ENCODE data around the gene CDH23. TPM values are rescaled to one million over a fixed set of nuclear protein-coding genes. Genes with fewer than 3 reads are reported as not detected.

Gene CDH23
- total and polyA plus RNA-seq, 8 donors, result 3.4 to 64.6 (median 9.9) TPM

DNA sequence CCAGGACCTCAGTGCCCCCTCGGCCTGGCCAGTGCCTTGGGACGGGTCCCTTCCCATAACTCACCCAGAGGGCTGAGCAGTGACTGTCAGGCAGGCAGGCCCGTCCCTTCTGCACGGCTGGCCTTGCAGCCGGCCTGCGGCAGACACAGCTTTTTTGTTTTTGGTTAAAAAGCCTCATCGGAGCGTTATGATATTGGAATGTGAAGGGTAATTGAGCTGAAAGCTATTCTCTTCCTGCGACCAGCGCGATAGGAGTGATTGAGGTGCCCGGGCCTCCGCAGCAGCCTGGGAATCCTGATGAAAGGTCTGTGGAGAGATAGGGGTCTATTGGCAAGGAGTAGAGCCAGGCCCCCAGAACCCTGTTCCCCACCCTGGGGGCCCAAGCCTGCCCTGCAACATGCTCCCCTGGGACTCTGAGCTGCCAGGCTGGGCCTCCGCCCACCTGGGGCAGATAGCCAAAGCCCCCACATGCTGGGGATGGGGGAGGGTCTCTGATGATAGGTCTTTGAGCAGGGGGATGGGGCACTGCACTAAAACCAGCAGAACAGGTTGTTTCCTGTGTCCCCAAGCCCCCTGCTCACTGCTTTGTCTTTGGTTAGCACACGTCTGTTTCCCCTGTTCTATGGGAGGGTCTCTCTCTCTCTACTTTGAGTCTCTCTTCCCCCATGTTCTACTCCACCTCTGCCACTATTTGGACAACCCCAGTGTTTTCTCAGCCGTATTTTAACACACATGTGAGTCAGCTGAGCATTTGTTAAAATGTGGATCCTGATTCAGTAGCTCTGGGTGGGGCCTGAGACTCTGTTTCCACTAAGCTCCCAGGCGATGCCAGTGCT lies 131.9 kb downstream of the CDH23 start:
- Histone ChIP-seq H3K9me3 (no peaks in the 10 kb centered on the region), H3K4me1 (no peaks in the 10 kb centered on the region), H3K27me3 (no peaks in the 10 kb centered on the region), H3K27ac (no peak overlapping the region), H3K4me3 (no peak overlapping the region), H3K36me3 (no peaks in the 10 kb centered on the region)
- 80 to 82% methylated on average over 17 of the region's 17 CpGs for WGBS, 2 donors
- ATAC-seq, result no peak
- no peak for FAIRE-seq
- TF ChIP-seq, protein P1, sequence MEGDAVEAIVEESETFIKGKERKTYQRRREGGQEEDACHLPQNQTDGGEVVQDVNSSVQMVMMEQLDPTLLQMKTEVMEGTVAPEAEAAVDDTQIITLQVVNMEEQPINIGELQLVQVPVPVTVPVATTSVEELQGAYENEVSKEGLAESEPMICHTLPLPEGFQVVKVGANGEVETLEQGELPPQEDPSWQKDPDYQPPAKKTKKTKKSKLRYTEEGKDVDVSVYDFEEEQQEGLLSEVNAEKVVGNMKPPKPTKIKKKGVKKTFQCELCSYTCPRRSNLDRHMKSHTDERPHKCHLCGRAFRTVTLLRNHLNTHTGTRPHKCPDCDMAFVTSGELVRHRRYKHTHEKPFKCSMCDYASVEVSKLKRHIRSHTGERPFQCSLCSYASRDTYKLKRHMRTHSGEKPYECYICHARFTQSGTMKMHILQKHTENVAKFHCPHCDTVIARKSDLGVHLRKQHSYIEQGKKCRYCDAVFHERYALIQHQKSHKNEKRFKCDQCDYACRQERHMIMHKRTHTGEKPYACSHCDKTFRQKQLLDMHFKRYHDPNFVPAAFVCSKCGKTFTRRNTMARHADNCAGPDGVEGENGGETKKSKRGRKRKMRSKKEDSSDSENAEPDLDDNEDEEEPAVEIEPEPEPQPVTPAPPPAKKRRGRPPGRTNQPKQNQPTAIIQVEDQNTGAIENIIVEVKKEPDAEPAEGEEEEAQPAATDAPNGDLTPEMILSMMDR (IDR thresholded peaks at IDR 0.05), result no peak
- intact Hi-C loops (cut with DNase I), result no loop called here
- DNase-seq, result no peak

DNA sequence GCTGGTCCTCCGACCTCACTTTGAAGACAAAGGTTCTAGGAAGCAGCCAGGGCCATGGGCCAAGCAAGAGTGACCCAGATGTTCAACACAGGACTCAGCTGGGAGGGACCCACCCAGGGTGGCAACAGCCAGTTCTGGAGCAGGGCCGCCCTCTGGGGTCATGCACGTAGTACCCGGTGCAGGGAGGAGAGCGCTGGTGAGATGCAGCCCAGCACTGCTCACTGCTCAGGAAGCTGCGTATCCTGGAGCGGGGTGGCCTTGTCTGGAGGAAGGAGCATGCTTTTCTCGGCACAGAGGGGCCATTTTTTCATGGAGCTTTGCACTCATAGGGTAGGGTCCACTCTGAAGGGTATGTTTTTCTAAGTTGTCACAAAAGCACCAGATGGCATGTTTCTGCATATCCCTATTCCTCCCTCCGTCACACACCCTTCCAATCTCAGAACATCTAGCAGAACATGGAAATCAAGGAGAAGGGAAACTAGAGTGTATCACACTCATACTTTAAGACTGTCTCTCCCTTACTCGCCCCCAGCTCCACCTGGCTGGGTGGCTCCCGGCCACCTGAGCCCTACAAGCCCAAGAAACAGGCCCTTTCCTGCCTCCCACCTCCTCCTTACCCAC lies 132.6 kb downstream of the CDH23 start:
- ATAC-seq, result no peak
- no peak for FAIRE-seq
- no peaks in the 10 kb centered on the region for H3K4me1 ChIP-seq
- intact Hi-C loops (cut with DNase I), result no loop called here
- H3K9me3 ChIP-seq, result no peaks in the 10 kb centered on the region
- no peaks in the 10 kb centered on the region for H3K36me3 ChIP-seq
- 85 to 87% methylated on average over 11 of the region's 11 CpGs for WGBS, 2 donors
- TF ChIP-seq, protein P1 (IDR thresholded peaks at IDR 0.05), result no peak
- H3K27ac ChIP-seq, result no peak overlapping the region
- no peak overlapping the region for H3K4me3 ChIP-seq
- DNase-seq, result no peak
- no peaks in the 10 kb centered on the region for H3K27me3 ChIP-seq

- Histone ChIP-seq H3K4me3 (no peak overlapping the region), H3K27ac (no peak overlapping the region), H3K4me1 (no peaks in the 10 kb centered on the region), H3K36me3 (no peaks in the 10 kb centered on the region), H3K27me3 (no peaks in the 10 kb centered on the region), H3K9me3 (no peaks in the 10 kb centered on the region)
- DNase-seq (no peak), FAIRE-seq (no peak), ATAC-seq (no peak)
- intact Hi-C loops (cut with DNase I), result no loop called here
- TF ChIP-seq, protein P1 (IDR thresholded peaks at IDR 0.05), result no peak
- 83 to 89% methylated on average over 4 of the region's 4 CpGs for WGBS, 2 donors
Observed at GRCh38 chr10:71530781-71531180, 134.1 kb downstream of the CDH23 start.

- intact Hi-C loops (cut with DNase I), result no loop called here
Observed at GRCh38 chr10:71531485-71532446, 135.0 kb downstream of the CDH23 start.

More at GRCh38 chr10:71531485-71532446, 135.0 kb downstream of the CDH23 start:
- FAIRE-seq (no peak), ATAC-seq (no peak), DNase-seq (no peak)
- Histone ChIP-seq H3K27ac (no peak overlapping the region), H3K36me3 (no peaks in the 10 kb centered on the region), H3K9me3 (no peaks in the 10 kb centered on the region), H3K4me1 (no peaks in the 10 kb centered on the region), H3K4me3 (no peak overlapping the region), H3K27me3 (no peaks in the 10 kb centered on the region)
- TF ChIP-seq, protein P1 (IDR thresholded peaks at IDR 0.05), result no peak
- WGBS, 2 donors, result 78 to 79% methylated on average over 10 of the region's 10 CpGs
